Cardiac septum (tissue), 1 donor: ENCODE data around the gene METTL26. TPM values are rescaled to one million over a fixed set of nuclear protein-coding genes. Genes with fewer than 3 reads are reported as not detected.

Experiments used
- DNase-seq: peaks from one replicate; pipeline ENCODE4 v3.0.0-alpha.2; 2020; ENCODE audit warnings: low spot score
- intact Hi-C: fragments of 100-400 bp; cut with DNase I; formaldehyde crosslinking; loops from one replicate; pipeline ENCODE4 v1.14.0; 2022
- total RNA-seq: library from RNA; stranded (reverse); fragmentation: NEBNext Ultra II Directional; extraction: Animal tissue kit (Norgen Biotek cat#: 25700); gene quantifications from one replicate; pipeline ENCODE4 v1.2.1, GENCODE V29; 2021
- donor health status: DM: no; HTN: no; CAD: no.

Gene METTL26
- total RNA-seq, 1 donor from 2014 or later = 47.7 TPM

- intact Hi-C loops = loop anchor here (5.0 kb wide), 2 partner anchors 53 to 73 kb away; partner anchors contain the start of gene MCRIP2
- peak; percentile 100 for DNase-seq
These were observed 46.4 kb downstream of the METTL26 start, which contains the start of gene RAB40C for GRCh38 chr16:589658-590187. RAB40C (plus strand) TSS chr16:590066; CDS start chr16:590292, 226 bp downstream.

GRCh38 chr16:588889-589657, 47.0 kb downstream of the METTL26 start:
- peak; percentile 99 for DNase-seq
- intact Hi-C loops = loop anchor here (5.0 kb wide), 2 partner anchors 53 to 73 kb away; partner anchors contain the start of gene MCRIP2

- intact Hi-C loops = loop anchor here (5.0 kb wide), 2 partner anchors 54 to 74 kb away; partner anchors contain the start of gene MCRIP2
These were observed 47.5 kb downstream of the METTL26 start for GRCh38 chr16:588639-588888.

GRCh38 chr16:586645-587590, 49.2 kb downstream of the METTL26 start:
- no peak for DNase-seq
- intact Hi-C loops = loop anchor here (5.0 kb wide), 2 partner anchors 55 to 75 kb away; partner anchors contain the start of gene MCRIP2

More at GRCh38 chr16:588639-588888, 47.5 kb downstream of the METTL26 start:
- DNase-seq = no peak

GRCh38 chr16:586047-586644, 50.0 kb downstream of the METTL26 start:
- no peak for DNase-seq
- intact Hi-C loops = loop anchor here (5.0 kb wide), 2 partner anchors 56 to 76 kb away; partner anchors contain the start of gene MCRIP2

GRCh38 chr16:585351-585750, 50.8 kb downstream of the METTL26 start:
- no peak for DNase-seq
- intact Hi-C loops = loop anchor here (5.0 kb wide), 2 partner anchors 57 to 77 kb away; partner anchors contain the start of gene MCRIP2

Other genes with a start within 250 kb of the METTL26 start
- 65.0 TPM for gene NME4, start 239.1 kb downstream of the METTL26 start, total RNA-seq
- 11.6 TPM for gene DECR2, start 234.4 kb downstream of the METTL26 start, total RNA-seq
- gene RAB11FIP3, start 210.7 kb downstream of the METTL26 start, total RNA-seq = 52.2 TPM
- gene CAPN15, start 108.6 kb downstream of the METTL26 start, total RNA-seq = 18.5 TPM
- not detected for gene PRR35, start 75.9 kb downstream of the METTL26 start, total RNA-seq
- gene NHLRC4, start 69.3 kb downstream of the METTL26 start, total RNA-seq = 0.30 TPM
- gene PIGQ, start 66.3 kb downstream of the METTL26 start, total RNA-seq = 25.5 TPM
- 19.4 TPM for gene RAB40C, start 46.2 kb downstream of the METTL26 start, total RNA-seq
- 0.40 TPM for gene WFIKKN1, start 5.3 kb downstream of the METTL26 start, total RNA-seq
- gene MCRIP2, start 5.5 kb upstream of the METTL26 start, total RNA-seq = 90.3 TPM
- 13.9 TPM for gene WDR90, start 13.1 kb upstream of the METTL26 start, total RNA-seq
- 102 TPM for gene RHOT2, start 31.8 kb upstream of the METTL26 start, total RNA-seq
- 1.8 TPM for gene RHBDL1, start 39.4 kb upstream of the METTL26 start, total RNA-seq
- gene STUB1, start 44.1 kb upstream of the METTL26 start, total RNA-seq = 110 TPM
- gene JMJD8, start 48.0 kb upstream of the METTL26 start, total RNA-seq = 50.5 TPM
- gene WDR24, start 54.1 kb upstream of the METTL26 start, total RNA-seq = 9.1 TPM
- 1.5 TPM for gene FBXL16, start 69.5 kb upstream of the METTL26 start, total RNA-seq
- 73.3 TPM for gene METRN, start 78.8 kb upstream of the METTL26 start, total RNA-seq
- 36.6 TPM for gene ANTKMT, start 84.8 kb upstream of the METTL26 start, total RNA-seq
- 0.16 TPM for gene CCDC78, start 90.1 kb upstream of the METTL26 start, total RNA-seq
- gene HAGHL, start 90.8 kb upstream of the METTL26 start, total RNA-seq = 10.9 TPM
- gene CIAO3, start 104.7 kb upstream of the METTL26 start, total RNA-seq = 21.7 TPM
- not detected for gene MSLN, start 124.4 kb upstream of the METTL26 start, total RNA-seq
- gene RPUSD1, start 152.1 kb upstream of the METTL26 start, total RNA-seq = 7.9 TPM
- gene CHTF18, start 152.3 kb upstream of the METTL26 start, total RNA-seq = 7.1 TPM
- gene GNG13, start 164.4 kb upstream of the METTL26 start, total RNA-seq = not detected